GM19438 (cell line): ENCODE data around the gene TADA2A.
"Not testable (repeated sequence)": the region's sequence is repeated elsewhere in the genome, so short reads cannot be mapped to it uniquely, and the experiment has no call there.

Experiments used
- ATAC-seq: cut with Tn5 transposase; IDR thresholded peaks from one replicate; pipeline ENCODE4 v1.9.1; 2021; ENCODE audit warnings: low read depth; ENCODE audit not compliant: unreplicated experiment

TADA2A gene

GRCh38 chr17:37490022-37490587, 83.4 kb downstream of the TADA2A start:
- ATAC-seq, result peak; percentile 51

- no peak for ATAC-seq
Measured at GRCh38 chr17:37490638-37491614, 84.2 kb downstream of the TADA2A start.

- no peak for ATAC-seq
Measured at GRCh38 chr17:37492167-37492566, 85.5 kb downstream of the TADA2A start.

- no peak for ATAC-seq
Measured at GRCh38 chr17:37493249-37494027, 86.8 kb downstream of the TADA2A start.

- ATAC-seq, result no peak
Measured at GRCh38 chr17:37494401-37494831, 87.7 kb downstream of the TADA2A start.

- ATAC-seq, result no peak
Measured at GRCh38 chr17:37494971-37495370, 88.3 kb downstream of the TADA2A start.

- no peak for ATAC-seq
Measured at GRCh38 chr17:37500378-37500777, 93.7 kb downstream of the TADA2A start.

GRCh38 chr17:37502009-37502936, 95.6 kb downstream of the TADA2A start:
- ATAC-seq, result no peak

GRCh38 chr17:37503148-37503547, 96.5 kb downstream of the TADA2A start:
- no peak for ATAC-seq

- ATAC-seq, result no peak
Measured at GRCh38 chr17:37505333-37505732, 98.6 kb downstream of the TADA2A start.

- no peak for ATAC-seq
Measured at GRCh38 chr17:37506678-37507077, 100.0 kb downstream of the TADA2A start.

GRCh38 chr17:37507111-37507510, 100.4 kb downstream of the TADA2A start:
- no peak for ATAC-seq

GRCh38 chr17:37510056-37510455, 103.4 kb downstream of the TADA2A start:
- no peak for ATAC-seq

GRCh38 chr17:37511642-37512041, 105.0 kb downstream of the TADA2A start:
- not testable (repeated sequence) for ATAC-seq

- ATAC-seq, result no peak
Measured at GRCh38 chr17:37512442-37513068, 105.9 kb downstream of the TADA2A start.

GRCh38 chr17:37513711-37514110, 107.0 kb downstream of the TADA2A start:
- no peak for ATAC-seq

- no peak for ATAC-seq
Measured at GRCh38 chr17:37516127-37516571, 109.5 kb downstream of the TADA2A start.

GRCh38 chr17:37517881-37518280, 111.2 kb downstream of the TADA2A start:
- ATAC-seq, result no peak

GRCh38 chr17:37518826-37519225, 112.1 kb downstream of the TADA2A start:
- ATAC-seq, result no peak
